Fibroblast of the aortic adventitia (primary cell): ENCODE data around the gene DXO. TPM values are rescaled to one million over a fixed set of nuclear protein-coding genes. Genes with fewer than 3 reads are reported as not detected.

ENCODE experiments used
- DNase-seq: peaks from one replicate; pipeline ENCODE4 v3.0.0-alpha.2; 2010; ENCODE audit warnings: low read depth
- H3K4me3 ChIP-seq: 2 replicates; pipeline ENCODE4 v1.5.1; 2011; ENCODE audit warnings: low read depth, mild to moderate bottlenecking, control low read depth, low read length, moderate library complexity
- total RNA-seq: library from RNA; depleted of rRNA; stranded (reverse); fragments of >200 nt; gene quantifications from 2 replicates; pipeline ENCODE4 v1.2.3, GENCODE V29; 2012; ENCODE audit warnings: low replicate concordance
- TF ChIP-seq, protein P1 (sequence below): IDR thresholded peaks from 2 replicates; pipeline ENCODE4 v1.5.1; 2011; ENCODE audit warnings: mild to moderate bottlenecking, low read length, control low read depth, inconsistent platforms; ENCODE audit not compliant: insufficient read depth

Gene DXO
- total RNA-seq, 1 donor: 15.9 TPM

- TF ChIP-seq, protein P1, sequence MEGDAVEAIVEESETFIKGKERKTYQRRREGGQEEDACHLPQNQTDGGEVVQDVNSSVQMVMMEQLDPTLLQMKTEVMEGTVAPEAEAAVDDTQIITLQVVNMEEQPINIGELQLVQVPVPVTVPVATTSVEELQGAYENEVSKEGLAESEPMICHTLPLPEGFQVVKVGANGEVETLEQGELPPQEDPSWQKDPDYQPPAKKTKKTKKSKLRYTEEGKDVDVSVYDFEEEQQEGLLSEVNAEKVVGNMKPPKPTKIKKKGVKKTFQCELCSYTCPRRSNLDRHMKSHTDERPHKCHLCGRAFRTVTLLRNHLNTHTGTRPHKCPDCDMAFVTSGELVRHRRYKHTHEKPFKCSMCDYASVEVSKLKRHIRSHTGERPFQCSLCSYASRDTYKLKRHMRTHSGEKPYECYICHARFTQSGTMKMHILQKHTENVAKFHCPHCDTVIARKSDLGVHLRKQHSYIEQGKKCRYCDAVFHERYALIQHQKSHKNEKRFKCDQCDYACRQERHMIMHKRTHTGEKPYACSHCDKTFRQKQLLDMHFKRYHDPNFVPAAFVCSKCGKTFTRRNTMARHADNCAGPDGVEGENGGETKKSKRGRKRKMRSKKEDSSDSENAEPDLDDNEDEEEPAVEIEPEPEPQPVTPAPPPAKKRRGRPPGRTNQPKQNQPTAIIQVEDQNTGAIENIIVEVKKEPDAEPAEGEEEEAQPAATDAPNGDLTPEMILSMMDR: no peak
- DNase-seq: peak; percentile 36
- H3K4me3 ChIP-seq: no peak overlapping the region
Measured at GRCh38 chr6:31948753-31949413, 23.1 kb downstream of the DXO start.

GRCh38 chr6:31948306-31948705 lies 23.6 kb downstream of the DXO start:
- TF ChIP-seq, protein P1: no peak
- H3K4me3 ChIP-seq: no peak overlapping the region
- DNase-seq: no peak

DNA sequence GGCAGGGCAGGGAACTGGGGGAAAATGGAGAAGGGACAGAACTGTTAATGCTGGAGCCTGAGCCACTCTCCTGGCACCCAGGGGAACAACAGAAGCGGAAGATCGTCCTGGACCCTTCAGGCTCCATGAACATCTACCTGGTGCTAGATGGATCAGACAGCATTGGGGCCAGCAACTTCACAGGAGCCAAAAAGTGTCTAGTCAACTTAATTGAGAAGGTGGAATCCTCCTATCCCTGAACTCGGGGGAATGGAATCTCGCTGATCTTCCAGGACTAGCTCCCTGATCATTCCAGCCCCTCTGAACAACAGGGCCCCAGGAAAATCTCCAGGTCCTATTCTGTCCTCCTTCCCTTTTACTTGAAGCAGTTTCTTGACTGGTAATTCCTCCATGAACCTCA lies 24.1 kb downstream of the DXO start:
- DNase-seq: no peak
- H3K4me3 ChIP-seq: no peak overlapping the region
- TF ChIP-seq, protein P1: no peak

DNA sequence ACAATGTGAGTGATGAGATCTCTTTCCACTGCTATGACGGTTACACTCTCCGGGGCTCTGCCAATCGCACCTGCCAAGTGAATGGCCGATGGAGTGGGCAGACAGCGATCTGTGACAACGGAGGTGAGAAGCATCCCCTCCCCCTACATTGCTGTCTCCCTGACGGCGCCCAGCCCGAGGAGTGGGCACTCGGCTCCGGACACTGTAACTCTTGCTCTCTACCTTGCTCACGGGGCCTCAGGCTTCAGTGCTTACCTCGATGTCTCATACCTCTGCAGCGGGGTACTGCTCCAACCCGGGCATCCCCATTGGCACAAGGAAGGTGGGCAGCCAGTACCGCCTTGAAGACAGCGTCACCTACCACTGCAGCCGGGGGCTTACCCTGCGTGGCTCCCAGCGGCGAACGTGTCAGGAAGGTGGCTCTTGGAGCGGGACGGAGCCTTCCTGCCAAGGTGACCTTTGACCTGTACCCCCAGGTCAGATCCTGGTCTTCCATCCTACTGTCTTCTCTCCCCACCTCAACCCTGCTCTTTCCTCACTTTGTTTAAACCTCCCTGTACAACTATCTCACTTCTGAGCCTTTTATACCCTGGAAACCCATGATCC lies 24.8 kb downstream of the DXO start:
- no peak overlapping the region for H3K4me3 ChIP-seq
- TF ChIP-seq, protein P1: no peak
- DNase-seq: no peak

DNA sequence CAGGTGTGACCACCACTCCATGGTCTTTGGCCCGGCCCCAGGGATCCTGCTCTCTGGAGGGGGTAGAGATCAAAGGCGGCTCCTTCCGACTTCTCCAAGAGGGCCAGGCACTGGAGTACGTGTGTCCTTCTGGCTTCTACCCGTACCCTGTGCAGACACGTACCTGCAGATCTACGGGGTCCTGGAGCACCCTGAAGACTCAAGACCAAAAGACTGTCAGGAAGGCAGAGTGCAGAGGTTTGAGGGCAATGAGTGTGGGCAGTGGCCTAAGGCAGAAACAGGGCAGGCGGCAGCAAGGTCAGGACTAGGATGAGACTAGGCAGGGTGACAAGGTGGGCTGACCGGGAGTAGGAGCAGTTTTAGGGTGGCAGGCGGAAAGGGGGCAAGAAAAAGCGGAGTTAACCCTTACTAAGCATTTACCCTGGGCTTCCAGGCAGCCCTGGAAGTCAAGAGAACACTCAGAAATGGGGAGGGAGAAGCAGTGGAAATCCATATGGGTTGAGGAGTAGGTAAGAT lies 25.5 kb downstream of the DXO start:
- TF ChIP-seq, protein P1: no peak
- peak overlapping the region; percentile 64 for H3K4me3 ChIP-seq
- DNase-seq: no peak

- peak; percentile 94 for DNase-seq
- peak within 1 kb of the TSS; percentile 64 for H3K4me3 ChIP-seq
- TF ChIP-seq, protein P1: no peak
Measured at GRCh38 chr6:31945507-31946369, 26.2 kb downstream of the DXO start, which contains the start of gene CFB. Gene CFB (plus strand): TSS chr6:31946095. CDS start chr6:31946222, 127 bp downstream.
